WTC11 (cell line): ENCODE results near the gene SLC22A31.

Experiments used
- AFF4 ChIP-seq: sonication (generic); formaldehyde crosslinking; IDR thresholded peaks from 2 replicates; pipeline ENCODE4 v1.8.1; 2023; ENCODE audit warnings: mild to moderate bottlenecking, missing genetic modification reagents, borderline replicate concordance
- ATF3 ChIP-seq: sonication (generic); formaldehyde crosslinking; conservative IDR thresholded peaks from 2 replicates; pipeline ENCODE4 v1.8.1; 2022; ENCODE audit warnings: mild to moderate bottlenecking, missing genetic modification reagents
- CREM ChIP-seq: sonication (generic); formaldehyde crosslinking; IDR thresholded peaks from 2 replicates; pipeline ENCODE4 v1.8.1; 2022; ENCODE audit warnings: mild to moderate bottlenecking, missing genetic modification reagents, moderate library complexity
- CTCF ChIP-seq: fragments of 200-600 bp; IDR thresholded peaks from 2 replicates; pipeline ENCODE4 v1.8.0; 2022; ENCODE audit warnings: antibody characterized with exemption
- E2F1 ChIP-seq: sonication (generic); formaldehyde crosslinking; IDR thresholded peaks from 2 replicates; pipeline ENCODE4 v1.8.0; 2022; ENCODE audit warnings: mild to moderate bottlenecking, missing genetic modification reagents
- FOXP4 ChIP-seq: sonication (generic); formaldehyde crosslinking; IDR thresholded peaks from 2 replicates; pipeline ENCODE4 v1.8.0; 2022; ENCODE audit warnings: mild to moderate bottlenecking, missing genetic modification reagents
- GTF2I ChIP-seq: fragments of 250-450 bp; sonication (Bioruptor Pico); conservative IDR thresholded peaks from 2 replicates; pipeline ENCODE4 v1.4.0; 2021; ENCODE audit warnings: mild to moderate bottlenecking
- IRF1 ChIP-seq: sonication (generic); formaldehyde crosslinking; IDR thresholded peaks from 2 replicates; pipeline ENCODE4 v1.8.0; 2023; ENCODE audit warnings: missing genetic modification reagents
- MAX ChIP-seq: sonication (generic); formaldehyde crosslinking; IDR thresholded peaks from 2 replicates; pipeline ENCODE4 v1.8.0; 2022; ENCODE audit warnings: mild to moderate bottlenecking, missing genetic modification reagents
- NFE2L1 ChIP-seq: sonication (generic); formaldehyde crosslinking; IDR thresholded peaks from 2 replicates; pipeline ENCODE4 v1.8.1; 2023; ENCODE audit warnings: missing genetic modification reagents
- PREB ChIP-seq: sonication (generic); formaldehyde crosslinking; IDR thresholded peaks from 2 replicates; pipeline ENCODE4 v1.8.1; 2022; ENCODE audit warnings: mild to moderate bottlenecking, missing genetic modification reagents, moderate library complexity, borderline replicate concordance
- STAT6 ChIP-seq: sonication (generic); formaldehyde crosslinking; conservative IDR thresholded peaks from 2 replicates; pipeline ENCODE4 v1.8.1; 2023; ENCODE audit warnings: mild to moderate bottlenecking, low read depth, missing genetic modification reagents, moderate library complexity
- TCF7 ChIP-seq: sonication (generic); formaldehyde crosslinking; IDR thresholded peaks from 2 replicates; pipeline ENCODE4 v1.8.0; 2022; ENCODE audit warnings: mild to moderate bottlenecking, low read depth, missing genetic modification reagents, moderate library complexity
- ZNF232 ChIP-seq: sonication (generic); formaldehyde crosslinking; IDR thresholded peaks from 2 replicates; pipeline ENCODE4 v1.8.0; 2022; ENCODE audit warnings: mild to moderate bottlenecking, missing genetic modification reagents

- TF ChIP-seq ZNF232 (CRISPR knock-in tag) (no peak), CTCF (no peak), CREM (no peak), IRF1 (CRISPR knock-in tag) (no peak), GTF2I (CRISPR knock-in tag) (no peak), MAX (CRISPR knock-in tag) (no peak), STAT6 (CRISPR knock-in tag) (no peak), ATF3 (CRISPR knock-in tag) (no peak), PREB (CRISPR knock-in tag) (no peak), FOXP4 (no peak), NFE2L1 (CRISPR knock-in tag) (no peak), E2F1 (CRISPR knock-in tag) (no peak), AFF4 (CRISPR knock-in tag) (no peak), TCF7 (no peak)
These were observed 9.1 kb downstream of the SLC22A31 start for GRCh38 chr16:89191033-89191900.
